Activated T-helper 9 cell treated with anti-CD3 and anti-CD28 coated beads, Interleukin-2, amount 50 U/mL, for 16 hours (primary cell): ENCODE results near the gene SYT7.
A peak's percentile ranks its signal among the peaks of the same experiment; 100 is the strongest.
"Not testable (repeated sequence)": the region's sequence is repeated elsewhere in the genome, so short reads cannot be mapped to it uniquely, and the experiment has no call there.

Experiments used
- DNase-seq: peaks from one replicate; pipeline ENCODE4 v3.0.0-alpha.2; 2020; ENCODE audit warnings: low read depth

The SYT7 gene, protein sequence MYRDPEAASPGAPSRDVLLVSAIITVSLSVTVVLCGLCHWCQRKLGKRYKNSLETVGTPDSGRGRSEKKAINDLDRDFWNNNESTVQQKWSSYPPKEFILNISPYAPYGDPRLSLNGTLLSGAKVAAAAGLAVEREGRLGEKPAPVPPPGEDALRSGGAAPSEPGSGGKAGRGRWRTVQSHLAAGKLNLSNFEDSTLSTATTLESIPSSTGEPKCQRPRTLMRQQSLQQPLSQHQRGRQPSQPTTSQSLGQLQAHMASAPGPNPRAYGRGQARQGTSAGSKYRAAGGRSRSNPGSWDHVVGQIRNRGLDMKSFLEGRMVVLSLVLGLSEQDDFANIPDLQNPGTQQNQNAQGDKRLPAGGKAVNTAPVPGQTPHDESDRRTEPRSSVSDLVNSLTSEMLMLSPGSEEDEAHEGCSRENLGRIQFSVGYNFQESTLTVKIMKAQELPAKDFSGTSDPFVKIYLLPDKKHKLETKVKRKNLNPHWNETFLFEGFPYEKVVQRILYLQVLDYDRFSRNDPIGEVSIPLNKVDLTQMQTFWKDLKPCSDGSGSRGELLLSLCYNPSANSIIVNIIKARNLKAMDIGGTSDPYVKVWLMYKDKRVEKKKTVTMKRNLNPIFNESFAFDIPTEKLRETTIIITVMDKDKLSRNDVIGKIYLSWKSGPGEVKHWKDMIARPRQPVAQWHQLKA

DNA sequence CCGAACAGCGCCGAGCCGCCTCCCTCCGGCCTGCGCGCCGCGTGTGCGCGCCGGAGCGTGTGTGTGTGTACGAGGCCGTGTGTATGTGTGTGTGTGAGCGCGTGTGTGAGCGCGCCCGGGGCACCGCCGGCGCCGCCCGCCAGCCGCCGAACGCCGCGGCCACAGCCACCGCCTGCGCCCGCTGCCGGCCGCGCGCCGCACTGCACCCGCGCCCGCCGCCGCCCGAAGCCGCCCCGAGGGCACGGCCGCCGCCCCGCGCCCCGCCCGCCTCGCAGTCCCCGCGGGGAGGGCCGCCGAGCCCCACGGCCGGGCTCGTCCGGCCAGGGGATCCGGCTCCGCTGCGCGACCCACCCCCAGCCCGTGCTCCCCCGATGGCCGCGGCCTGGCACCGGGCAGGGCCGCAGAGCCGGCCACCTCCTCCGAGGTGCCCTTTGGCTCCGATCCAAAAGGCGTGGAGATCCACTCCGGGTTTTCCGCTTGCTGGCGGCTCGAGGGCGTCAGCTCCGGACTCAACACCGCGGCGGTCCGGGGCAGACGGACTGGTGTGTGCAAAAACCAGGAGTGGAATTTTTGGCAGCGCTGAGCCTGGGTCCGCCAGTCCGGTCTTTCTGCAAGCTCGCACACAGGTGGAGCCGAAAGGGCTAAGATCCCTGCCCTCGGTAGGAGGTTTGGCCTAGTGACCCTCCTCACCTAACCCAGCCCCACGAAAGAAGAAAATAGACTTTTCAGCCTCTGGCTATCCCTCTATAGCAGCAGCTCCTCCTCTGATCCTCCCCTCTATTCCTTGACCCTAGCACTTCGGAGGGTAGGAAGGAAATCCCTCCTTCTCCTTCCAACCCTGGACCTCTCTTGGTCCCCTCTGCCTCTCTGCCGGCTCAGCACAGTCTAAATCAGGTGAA, at the start of gene SYT7:
TSS of gene SYT7 (minus strand) at position 47 of the 899 bp plus-strand sequence. CDS start 256 bp downstream, outside the sequence.
- DNase-seq, result peak; percentile 87

GRCh38 chr11:61630089-61630488, 49.2 kb upstream of the SYT7 start:
- no peak for DNase-seq

DNA sequence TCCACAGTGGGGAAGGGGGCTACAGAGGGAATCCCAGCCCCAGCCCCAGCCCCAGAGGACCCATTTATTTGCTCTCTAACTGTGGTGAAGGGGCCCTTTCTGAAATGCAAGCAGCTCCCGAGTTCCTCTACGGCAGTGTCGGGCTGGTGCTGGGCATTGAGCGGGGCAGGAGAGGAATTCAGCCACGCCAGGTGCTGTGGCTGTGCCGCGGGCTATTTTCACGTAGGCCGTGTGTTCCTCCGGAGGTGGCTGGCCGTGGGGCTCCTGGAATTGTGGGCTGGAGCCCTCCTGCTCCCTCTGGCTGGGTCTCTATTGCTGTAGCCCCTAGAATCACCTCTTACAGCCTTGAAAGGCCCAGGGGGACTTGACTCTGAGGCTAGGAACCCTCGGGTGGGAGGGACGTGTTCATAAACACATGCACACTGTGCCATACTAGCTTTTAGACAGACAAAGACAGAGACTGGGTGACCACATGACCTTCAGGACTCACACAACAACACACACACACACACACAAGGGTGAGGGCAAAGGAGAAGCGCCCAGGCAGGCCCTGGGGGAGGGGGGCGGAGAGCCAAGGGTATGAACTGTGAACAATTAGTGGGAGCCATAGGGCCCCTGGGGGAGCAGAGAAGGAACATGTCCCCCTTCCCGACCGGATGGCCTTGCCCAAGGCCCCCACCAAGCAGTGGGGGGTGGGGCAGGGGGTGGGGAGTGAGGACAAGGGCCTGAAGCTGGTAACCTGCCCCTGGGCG, 48.4 kb upstream of the SYT7 start:
- DNase-seq, result no peak

DNA sequence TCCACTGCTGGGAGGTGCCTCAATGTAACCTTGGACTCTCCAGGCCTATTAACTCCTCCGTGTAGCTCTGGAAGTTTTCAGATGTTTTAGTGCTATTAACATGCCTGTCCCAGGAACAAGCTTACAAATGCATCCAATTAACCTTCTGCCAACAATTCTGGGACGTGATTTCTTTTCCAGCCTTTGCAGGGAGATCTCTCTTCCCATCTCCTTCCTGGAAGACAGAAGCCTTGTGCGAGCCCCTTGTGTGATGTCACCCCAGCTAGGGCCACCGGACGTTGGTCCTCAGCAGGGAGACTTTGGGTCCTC, 47.7 kb upstream of the SYT7 start:
- DNase-seq, result no peak

GRCh38 chr11:61627850-61628661, 47.2 kb upstream of the SYT7 start:
- no peak for DNase-seq

GRCh38 chr11:61626580-61627380, 45.9 kb upstream of the SYT7 start:
- no peak for DNase-seq

GRCh38 chr11:61625525-61625924, 44.6 kb upstream of the SYT7 start:
- no peak for DNase-seq

DNA sequence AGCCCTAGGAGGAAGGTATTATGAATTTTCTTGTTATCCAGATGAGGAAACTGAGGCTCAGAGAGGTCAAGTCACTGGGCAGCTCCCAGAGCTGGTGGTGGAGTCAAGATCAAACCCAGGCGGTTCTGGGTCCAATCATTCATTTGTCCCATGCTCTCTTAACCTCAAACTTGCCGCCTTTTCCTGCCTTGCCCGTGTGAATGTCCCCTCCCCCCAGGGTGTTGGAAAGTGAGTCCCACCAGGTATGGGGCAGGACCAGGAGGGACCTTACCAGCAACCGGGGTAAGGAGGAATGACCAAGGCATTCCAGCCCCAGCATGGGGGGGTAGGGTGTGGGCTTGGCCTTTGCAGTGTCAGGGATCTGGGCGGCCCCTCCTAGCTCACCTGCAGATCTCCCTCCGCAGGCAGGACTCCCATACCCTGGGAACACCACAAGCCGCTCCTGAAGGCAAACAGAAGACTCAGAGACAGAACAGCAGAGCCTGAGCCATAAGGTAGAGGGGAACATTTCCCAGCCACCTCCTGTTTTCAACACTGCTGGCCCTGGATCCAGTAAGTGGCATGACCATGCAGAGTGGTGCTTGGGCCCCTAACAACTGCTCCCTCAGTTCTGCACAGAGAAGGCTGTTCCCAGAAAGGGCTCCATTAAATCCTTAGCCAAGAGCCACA, 41.2 kb upstream of the SYT7 start:
- DNase-seq, result no peak

DNA sequence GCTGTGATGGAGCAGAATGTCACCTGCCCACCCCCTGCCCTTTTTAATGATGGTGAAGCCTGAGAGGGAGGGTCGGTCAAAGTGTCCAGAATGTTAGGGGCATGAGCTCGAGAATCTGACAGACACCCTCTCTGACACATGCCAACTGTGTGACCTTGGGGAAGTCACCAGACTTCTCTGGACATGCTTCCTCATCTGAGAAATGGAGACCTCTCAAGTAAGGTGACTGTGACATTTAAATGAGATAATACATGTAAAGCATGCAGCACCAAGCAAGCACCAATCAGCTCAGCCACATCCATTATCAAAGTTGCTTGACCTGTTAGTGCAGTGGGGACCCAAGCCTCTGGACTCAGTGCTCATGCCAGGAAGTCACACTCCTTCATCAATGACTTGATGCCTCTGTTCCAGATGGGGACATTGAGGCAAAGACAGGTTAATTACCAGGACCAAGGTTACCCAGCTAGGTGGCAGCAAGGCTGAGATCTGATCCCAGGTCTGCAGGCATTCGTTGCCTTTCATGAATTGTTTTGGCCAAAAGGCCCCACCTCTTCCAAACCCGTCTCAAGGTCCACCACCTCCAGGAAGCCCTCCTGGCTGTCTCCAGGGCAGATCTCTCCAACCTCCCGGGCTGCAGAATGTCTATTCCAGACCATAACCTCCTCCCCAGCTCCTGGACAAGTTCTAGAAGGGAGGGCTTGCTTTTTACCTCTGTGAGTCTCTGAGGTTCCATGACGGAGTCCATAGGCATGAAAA, 38.8 kb upstream of the SYT7 start:
- DNase-seq, result no peak

DNA sequence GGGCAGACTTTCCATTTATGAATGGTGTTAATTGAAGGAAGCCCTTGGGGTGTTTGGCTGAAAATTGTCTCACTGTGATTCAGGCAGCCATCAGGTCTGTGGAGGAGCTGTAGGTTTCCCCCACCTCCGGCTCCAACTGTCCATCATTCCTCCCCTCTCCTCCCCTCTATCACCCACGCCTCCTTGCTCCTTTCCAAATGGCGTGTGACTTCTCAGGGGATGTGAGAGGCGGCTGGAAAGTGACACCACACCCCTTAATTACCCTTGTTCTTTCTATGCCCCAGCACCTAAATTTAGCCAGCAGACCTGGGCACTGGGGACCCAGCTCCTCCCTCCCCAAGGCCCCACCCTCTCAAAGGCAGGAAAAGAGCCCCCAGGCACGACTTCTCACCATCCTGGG, 38.1 kb upstream of the SYT7 start:
- no peak for DNase-seq

GRCh38 chr11:61617515-61617914, 36.6 kb upstream of the SYT7 start:
- DNase-seq, result no peak

- no peak for DNase-seq
These were observed 35.6 kb upstream of the SYT7 start for GRCh38 chr11:61616434-61616833.

GRCh38 chr11:61614782-61615181, 33.9 kb upstream of the SYT7 start:
- not testable (repeated sequence) for DNase-seq

GRCh38 chr11:61613870-61614269, 33.0 kb upstream of the SYT7 start:
- DNase-seq, result no peak

DNA sequence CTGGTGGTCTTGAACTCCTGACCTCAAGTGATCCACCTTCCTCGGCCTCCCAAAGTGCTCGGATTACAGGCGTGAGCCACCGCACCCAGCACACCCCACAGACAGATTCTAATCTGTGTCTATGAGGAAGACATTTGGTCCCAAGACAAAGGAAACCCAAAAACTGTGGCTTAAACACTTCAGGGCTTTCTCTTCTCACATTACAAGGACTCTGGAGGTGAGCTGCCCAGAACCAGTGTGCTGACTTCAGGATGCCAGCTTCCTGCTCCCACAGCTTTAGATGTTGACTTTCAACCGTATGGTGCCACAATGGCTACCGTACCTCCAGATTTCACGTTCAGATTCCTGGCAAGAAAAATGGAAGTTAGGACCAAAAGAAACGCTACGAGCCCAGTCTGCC, 32.2 kb upstream of the SYT7 start:
- no peak for DNase-seq

- DNase-seq, result no peak
These were observed 30.4 kb upstream of the SYT7 start for GRCh38 chr11:61611309-61611708.

GRCh38 chr11:61610905-61611304, 30.0 kb upstream of the SYT7 start:
- DNase-seq, result no peak

DNA sequence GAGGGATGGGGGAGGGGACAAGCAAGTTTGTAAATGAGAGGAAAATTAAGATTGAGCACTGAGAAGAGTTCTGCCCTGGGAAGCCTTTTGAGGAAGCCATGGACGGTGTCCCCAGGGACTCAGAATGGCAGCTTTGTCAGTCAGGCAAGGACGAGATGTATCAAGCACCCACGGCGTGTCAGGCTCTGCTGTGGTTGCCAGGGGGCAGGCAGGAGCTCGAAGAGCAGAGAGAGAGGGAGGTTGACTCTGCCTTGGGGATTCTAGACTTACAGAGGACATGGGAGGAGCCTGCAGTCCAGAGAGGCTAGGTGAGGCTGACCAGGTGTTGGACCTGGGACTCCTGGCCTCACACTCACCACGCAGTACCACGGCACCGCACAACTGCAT, 29.1 kb upstream of the SYT7 start:
- DNase-seq, result no peak
